H1 (cell line): ENCODE measurements around the gene SIGLEC10. TPM values are rescaled to one million over a fixed set of nuclear protein-coding genes. Genes with fewer than 3 reads are reported as not detected.

Source experiments
- BCL11A ChIP-seq, 2 experiments: IDR thresholded peaks; one replicate each; pipeline ENCODE4 v1.6.1; 2011; ENCODE audit warnings: low read depth in 2 of 2, low read length in 2 of 2, mild to moderate bottlenecking in 2 of 2
- NANOG ChIP-seq: IDR thresholded peaks from 2 replicates; pipeline ENCODE4 v1.6.1; 2011; ENCODE audit warnings: low read length, low read depth, mild to moderate bottlenecking, inconsistent platforms; ENCODE audit not compliant: insufficient read depth, poor library complexity, severe bottlenecking
- SP2 ChIP-seq: IDR thresholded peaks from 2 replicates; pipeline ENCODE4 v1.6.1; 2012; ENCODE audit warnings: mild to moderate bottlenecking, low read length, inconsistent platforms
- polyA plus RNA-seq, 7 experiments: library from polyadenylated mRNA; depleted of rRNA in 3 of 7; stranded (reverse) in 5 of 7; unstranded in 2 of 7; fragments of >200 nt in 5 of 7; fragments of 200-250 nt in 2 of 7; gene quantifications; 1 replicate in 5 of 7; 2 replicates in 1 of 7; 4 replicates in 1 of 7; pipeline versions ENCODE4 v1.2.1 to v1.2.3, GENCODE V29; 2011 to 2013; ENCODE audit warnings: missing spikeins in 2 of 7, mixed read lengths in 2 of 7
- total RNA-seq: library from RNA; stranded (reverse); fragmentation: NEBNext Ultra II Directional; extraction: Animal tissue kit (Norgen Biotek cat#: 25700); gene quantifications from 2 replicates; pipeline ENCODE4 v1.2.1, GENCODE V29; 2021

Gene SIGLEC10
- total and polyA plus RNA-seq, 2 of the 8 experiments (the other 6 are each of a cell fraction or from before 2014, with no cell fraction given) = 0.06 TPM; not detected in 1

- TF ChIP-seq BCL11A (IDR thresholded peaks at IDR 0.05; ENCODE audit: low read depth in 2 of 2, low read length in 2 of 2) (no peak), SP2 (no peak), NANOG (no peak)
These were observed 24.7 kb downstream of the SIGLEC10 start (continued) for GRCh38 chr19:51392701-51393100.
